ENCODE measurements around the gene FRMD4A.

The FRMD4A gene

DNA sequence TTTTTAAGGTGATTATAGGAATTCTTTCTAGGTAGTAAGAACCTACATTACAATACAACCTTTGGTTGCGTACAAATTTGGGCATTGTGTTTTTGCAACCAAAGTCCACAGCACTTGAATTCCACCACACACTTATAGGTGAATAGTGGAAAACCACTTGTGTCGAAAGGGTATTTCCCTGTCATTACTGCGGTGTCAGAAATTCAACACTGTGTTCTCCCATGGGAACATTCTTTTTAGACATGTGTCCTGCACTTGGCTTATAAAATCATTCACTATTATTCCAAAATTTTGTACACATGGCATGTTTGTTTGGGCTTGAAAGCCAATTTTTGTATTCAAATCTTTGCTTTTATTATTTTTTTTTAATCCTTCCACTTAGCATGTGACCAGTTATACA is 410.3 kb downstream of the FRMD4A start:
- TF ChIP-seq, protein P1, sequence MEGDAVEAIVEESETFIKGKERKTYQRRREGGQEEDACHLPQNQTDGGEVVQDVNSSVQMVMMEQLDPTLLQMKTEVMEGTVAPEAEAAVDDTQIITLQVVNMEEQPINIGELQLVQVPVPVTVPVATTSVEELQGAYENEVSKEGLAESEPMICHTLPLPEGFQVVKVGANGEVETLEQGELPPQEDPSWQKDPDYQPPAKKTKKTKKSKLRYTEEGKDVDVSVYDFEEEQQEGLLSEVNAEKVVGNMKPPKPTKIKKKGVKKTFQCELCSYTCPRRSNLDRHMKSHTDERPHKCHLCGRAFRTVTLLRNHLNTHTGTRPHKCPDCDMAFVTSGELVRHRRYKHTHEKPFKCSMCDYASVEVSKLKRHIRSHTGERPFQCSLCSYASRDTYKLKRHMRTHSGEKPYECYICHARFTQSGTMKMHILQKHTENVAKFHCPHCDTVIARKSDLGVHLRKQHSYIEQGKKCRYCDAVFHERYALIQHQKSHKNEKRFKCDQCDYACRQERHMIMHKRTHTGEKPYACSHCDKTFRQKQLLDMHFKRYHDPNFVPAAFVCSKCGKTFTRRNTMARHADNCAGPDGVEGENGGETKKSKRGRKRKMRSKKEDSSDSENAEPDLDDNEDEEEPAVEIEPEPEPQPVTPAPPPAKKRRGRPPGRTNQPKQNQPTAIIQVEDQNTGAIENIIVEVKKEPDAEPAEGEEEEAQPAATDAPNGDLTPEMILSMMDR (IDR thresholded peaks at IDR 0.05; ENCODE audit: low read depth, low read length), result no peak
- no peak for DNase-seq (ENCODE audit: extremely low read depth, low read depth)

DNA sequence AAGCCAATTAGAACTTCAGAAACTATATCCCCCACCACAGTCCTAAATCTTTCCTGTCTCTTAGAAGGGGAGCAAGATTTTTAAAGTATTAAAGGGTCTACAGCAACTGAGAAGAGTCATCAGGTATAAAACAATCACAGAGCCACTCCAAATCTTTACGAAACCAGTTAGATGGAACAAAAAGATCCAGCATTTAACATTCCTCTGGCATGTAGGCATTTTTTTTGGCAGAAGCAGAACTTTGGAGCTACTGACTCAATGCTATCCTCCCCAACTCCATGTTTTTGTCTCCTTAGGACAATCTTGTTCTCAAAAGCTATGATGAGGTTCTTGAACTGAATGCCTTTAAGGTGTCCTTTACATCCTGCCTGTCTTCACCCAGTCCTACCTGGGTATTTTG is 410.7 kb downstream of the FRMD4A start:
- TF ChIP-seq, protein P1 (IDR thresholded peaks at IDR 0.05; ENCODE audit: low read depth, low read length), result no peak
- no peak for DNase-seq (ENCODE audit: extremely low read depth, low read depth)

DNA sequence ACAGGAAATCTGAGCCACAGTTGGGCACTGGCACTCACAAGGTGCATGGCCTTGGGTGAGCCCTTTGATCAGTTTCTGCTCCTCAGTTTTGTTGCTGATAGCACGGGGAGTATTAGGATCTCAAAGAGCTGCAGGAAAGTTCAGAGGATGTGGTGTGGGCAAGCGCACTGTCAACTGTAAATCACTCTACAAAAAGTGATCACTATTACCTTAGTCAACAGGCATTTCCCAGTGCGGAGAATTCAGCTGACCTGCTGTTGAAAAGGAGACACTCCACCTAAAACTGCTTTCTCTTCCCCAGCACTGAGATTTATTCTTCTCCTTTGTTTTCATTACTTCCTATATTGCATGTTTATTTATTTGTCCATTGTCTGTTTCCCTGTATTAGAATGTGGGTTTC is 412.9 kb downstream of the FRMD4A start:
- TF ChIP-seq, protein P1 (IDR thresholded peaks at IDR 0.05; ENCODE audit: low read depth, low read length), result no peak
- DNase-seq (ENCODE audit: extremely low read depth, low read depth), result no peak

DNA sequence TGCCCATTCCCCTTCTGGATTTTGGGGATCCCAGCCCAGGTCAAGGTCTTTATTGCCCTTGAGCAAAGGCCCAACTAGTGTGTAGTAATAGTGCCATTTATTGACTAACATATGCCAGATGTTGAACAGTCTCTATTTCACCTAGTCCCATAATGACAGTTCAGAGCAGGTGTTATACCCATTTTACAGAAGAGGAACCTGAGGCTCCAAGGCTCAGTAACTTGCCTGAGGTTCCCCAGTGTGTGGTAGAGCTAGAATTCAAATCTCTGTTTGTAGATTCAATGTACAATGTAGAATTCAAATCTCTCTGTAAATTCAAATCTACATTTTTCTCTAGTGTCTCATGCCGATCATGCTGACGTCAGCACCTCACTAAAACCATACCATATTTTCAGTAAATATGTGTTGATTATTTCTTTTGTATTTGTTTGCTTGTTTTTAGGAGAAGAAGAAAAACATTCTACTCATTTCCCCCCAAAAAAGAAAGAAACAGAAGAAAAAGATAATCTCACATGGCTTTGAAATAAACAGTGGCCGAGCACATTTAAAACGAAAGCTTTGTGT is 414.3 kb downstream of the FRMD4A start:
- TF ChIP-seq, protein P1 (IDR thresholded peaks at IDR 0.05; ENCODE audit: low read depth, low read length), result no peak
- DNase-seq (ENCODE audit: extremely low read depth, low read depth), result no peak

DNA sequence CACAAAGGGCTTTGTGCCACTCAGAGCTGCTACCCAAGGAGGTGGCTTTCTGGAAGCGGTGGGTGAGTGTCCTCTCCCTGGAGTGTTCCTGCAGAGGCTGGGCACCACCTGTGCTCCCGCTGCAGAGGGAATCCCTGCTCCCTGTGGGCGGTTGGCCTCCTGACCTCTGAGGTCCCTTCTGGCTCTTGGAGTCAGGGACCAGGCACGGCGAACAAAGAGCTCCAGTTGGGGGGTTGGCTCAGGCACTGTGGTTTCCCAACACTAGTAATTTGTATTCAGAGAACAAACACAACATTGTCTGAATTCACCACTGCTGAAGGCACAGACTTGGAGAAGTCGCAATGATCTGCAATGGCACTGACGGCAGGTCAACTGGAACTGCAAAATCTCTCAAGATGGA is 415.0 kb downstream of the FRMD4A start:
- DNase-seq (ENCODE audit: extremely low read depth, low read depth), result no peak
- TF ChIP-seq, protein P1 (IDR thresholded peaks at IDR 0.05; ENCODE audit: low read depth, low read length), result no peak

DNA sequence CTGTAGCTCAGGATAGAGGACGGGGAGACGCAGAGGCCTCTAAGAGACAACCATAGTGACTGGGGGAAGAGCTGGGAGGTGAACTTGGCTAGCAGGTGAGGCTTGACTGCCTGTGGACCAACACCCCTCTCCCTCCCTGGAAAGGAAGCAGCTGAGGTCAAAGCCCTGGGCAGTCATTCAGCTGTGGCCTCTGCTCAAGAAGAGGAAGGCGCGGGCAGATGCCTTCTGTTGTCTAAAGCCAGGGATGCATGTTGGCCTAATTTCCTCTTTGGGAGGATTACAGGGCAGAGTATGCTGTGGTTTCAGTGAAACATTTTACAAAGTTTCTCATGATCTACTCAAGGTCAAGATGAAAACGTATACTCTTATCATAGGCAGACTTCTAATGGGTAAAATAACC is 416.8 kb downstream of the FRMD4A start:
- DNase-seq (ENCODE audit: extremely low read depth, low read depth), result no peak
- TF ChIP-seq, protein P1 (IDR thresholded peaks at IDR 0.05; ENCODE audit: low read depth, low read length), result no peak

DNA sequence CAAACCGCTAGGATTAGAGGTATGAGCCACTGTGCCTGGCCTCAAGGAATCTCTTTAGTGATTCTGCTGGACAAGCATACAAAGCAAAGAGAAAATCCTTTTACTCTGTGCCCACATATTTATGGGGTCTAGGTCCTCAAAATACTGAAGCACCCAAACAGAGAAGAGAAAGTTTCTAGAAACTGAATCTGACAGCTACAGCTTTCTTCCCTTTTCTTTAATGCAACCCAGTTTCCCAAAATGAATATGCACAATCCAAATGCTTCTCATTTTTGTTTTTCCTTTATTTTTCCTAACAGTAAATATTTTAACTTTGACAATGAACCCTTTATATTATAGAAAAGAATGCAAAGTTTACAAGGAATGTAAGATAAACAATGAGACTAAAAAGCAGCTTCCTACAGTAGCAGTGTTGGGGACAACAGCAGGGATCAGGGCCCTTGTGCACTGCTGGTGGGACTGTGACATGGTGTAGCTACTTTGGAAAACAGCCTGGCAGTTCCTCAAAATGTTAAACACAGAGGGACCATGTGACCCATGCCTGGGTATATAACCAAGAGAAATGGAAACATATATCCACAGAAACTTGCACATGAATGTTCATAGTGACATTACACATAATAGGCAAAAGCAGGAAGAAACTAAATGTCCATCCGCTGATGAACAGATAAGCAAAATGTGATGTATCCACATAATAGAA is 418.8 kb downstream of the FRMD4A start:
- TF ChIP-seq, protein P1 (IDR thresholded peaks at IDR 0.05; ENCODE audit: low read depth, low read length), result no peak
- DNase-seq (ENCODE audit: extremely low read depth, low read depth), result no peak

Data from AG09319 (cell line).